Stimulated activated CD4-positive, alpha-beta T cell treated with anti-CD3 and anti-CD28 coated beads, TNF-alpha, amount 100 ng/mL, for 4 hours (primary cell): Measurements from ENCODE around the gene POU2F2.
"Not testable (repeated sequence)": the region's sequence is repeated elsewhere in the genome, so short reads cannot be mapped to it uniquely, and the experiment has no call there.

Experiments
- DNase-seq, 3 experiments: peaks; one replicate each; pipeline ENCODE4 v3.0.0-alpha.2; 2020; ENCODE audit warnings: low read depth in 3 of 3

The POU2F2 gene

GRCh38 chr19:42062381-42062780 lies 69.9 kb downstream of the POU2F2 start:
- DNase-seq: no peak

GRCh38 chr19:42060117-42060516 lies 72.1 kb downstream of the POU2F2 start:
- DNase-seq: no peak

DNA sequence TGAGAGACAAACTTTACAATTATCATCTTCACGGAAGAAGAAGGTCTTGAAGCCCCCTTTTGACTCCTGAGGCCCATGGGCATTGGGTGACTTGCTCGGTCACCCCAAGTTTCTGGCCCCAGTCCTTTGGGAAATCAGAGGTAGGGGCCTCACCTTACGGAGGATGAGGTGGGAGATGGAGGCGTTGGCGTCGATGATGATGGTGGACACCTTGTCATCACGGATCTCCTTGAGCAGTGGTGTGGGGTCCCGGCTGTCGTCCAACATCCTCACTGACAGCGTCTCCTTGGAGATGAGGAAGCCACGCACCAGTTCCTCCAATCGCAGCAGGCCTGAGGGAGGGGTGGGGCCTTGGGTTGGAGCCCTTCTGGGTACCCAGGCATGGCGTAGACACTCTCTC lies 73.0 kb downstream of the POU2F2 start:
- no peak for DNase-seq

DNA sequence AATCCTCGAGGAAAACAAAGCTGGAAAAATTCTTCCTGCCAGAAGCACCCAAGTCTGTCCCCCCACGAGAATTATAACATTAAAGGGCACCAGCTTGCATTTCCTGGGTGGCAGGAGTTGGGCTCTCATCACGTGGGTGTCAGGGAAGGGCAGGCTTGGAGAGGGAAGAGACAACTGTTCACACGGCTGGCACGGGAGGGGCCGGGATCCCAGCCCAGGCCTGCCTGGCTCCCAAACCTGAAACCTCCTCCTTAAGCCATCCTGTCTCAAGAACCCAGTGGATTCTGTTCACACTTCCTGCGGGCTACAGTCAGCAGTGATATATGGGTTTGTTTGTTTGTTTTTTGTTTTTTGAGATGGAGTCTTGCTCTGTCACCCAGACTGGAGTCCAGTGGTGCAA lies 74.4 kb downstream of the POU2F2 start:
- no peak for DNase-seq

- DNase-seq: no peak
Observed at GRCh38 chr19:42054205-42054604, 78.0 kb downstream of the POU2F2 start.

- no peak for DNase-seq
Observed at GRCh38 chr19:42053037-42053935, 79.0 kb downstream of the POU2F2 start.

DNA sequence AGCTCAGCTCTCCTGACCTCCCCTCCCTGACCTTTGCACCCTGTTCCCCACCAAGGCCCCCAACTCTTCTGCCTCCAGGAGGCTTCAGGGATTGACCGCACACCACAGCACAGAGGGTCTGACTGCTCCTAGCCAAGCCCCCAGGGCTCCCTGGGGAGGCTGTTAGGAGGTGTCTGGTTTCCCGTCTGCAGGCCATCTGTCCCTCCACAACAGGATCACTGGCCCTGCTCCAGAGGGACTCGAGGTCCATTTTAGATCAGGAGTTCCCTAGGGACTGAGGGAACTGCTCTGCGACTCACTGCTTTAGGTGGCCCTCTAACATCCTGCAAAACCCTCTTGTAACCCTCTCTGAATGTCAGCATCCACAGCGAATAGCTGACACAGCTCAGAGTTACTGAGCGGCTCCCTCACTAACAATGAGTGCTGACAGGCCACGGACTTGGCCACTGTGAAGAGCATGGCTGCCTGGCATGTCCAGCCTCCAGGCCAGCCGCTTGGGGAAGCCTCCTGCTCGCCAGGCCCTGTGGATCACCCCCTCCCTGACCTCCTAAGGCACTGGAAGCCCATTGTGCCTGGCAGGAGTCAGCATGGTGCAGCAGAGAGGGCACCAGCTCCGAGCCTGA lies 79.9 kb downstream of the POU2F2 start:
- no peak for DNase-seq

DNA sequence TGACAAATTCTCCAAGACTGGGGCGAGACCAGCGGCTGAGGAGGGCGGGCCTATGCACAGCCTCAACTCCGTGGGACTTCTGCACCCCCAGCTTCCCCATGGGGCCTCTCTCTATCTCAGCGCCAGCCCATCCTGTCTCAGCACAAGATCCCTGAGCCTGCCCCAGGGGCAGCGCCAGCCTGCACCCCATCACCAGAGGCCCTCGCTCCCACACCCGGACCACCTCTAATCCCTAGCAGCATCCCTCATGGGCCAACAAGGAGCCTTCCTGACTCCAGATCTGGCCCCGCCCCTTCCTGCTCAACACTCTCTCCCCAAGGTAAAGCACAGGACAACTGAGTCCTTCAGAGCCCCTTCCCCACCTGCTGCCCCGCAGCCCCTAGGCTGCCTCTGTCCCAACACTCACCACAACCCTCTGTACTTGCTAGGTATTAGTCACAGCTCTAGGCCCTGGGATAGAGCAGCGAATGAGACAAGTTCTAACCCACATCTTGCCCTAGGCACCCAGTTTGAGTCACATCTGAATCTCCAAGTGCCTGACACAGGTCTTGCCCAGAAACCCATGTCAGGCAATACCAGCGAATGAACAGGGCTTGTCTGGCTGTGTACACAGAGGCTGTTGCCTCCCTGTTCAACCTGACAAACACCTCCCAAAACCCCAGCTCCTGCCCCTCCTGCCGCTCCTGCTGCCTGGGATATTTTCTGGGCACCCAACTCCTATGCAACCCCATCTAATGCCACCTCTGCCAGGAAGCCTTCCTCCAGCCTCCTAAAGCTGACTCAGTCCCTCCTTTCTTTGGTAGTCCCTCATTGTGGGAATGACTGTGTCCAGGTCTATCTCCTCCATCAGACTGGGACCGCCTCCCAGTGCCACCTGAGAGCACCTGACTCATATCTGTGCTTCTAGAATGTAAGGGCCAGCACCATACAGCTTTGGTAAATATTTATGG lies 80.8 kb downstream of the POU2F2 start:
- DNase-seq: no peak

DNA sequence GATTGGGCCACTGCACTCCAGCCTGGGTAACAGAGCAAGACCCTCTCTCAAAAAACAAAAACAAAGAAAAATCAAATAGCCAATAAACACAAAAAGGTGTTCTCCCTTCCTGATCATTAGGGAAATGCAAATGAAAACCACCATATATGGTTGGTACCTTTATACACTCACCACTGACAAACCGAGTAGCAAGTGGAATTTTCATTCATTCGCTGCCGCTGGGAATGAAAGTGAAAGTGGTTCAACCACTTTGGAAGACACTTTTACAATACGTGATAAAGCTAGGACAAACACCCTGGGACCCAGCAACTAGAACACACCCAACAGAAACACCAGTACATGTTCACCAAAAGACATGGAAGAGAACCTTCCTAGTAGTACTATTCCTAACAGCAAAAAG lies 83.3 kb downstream of the POU2F2 start:
- DNase-seq: no peak

- no peak for DNase-seq
Observed at GRCh38 chr19:42045575-42045974, 86.7 kb downstream of the POU2F2 start.

DNA sequence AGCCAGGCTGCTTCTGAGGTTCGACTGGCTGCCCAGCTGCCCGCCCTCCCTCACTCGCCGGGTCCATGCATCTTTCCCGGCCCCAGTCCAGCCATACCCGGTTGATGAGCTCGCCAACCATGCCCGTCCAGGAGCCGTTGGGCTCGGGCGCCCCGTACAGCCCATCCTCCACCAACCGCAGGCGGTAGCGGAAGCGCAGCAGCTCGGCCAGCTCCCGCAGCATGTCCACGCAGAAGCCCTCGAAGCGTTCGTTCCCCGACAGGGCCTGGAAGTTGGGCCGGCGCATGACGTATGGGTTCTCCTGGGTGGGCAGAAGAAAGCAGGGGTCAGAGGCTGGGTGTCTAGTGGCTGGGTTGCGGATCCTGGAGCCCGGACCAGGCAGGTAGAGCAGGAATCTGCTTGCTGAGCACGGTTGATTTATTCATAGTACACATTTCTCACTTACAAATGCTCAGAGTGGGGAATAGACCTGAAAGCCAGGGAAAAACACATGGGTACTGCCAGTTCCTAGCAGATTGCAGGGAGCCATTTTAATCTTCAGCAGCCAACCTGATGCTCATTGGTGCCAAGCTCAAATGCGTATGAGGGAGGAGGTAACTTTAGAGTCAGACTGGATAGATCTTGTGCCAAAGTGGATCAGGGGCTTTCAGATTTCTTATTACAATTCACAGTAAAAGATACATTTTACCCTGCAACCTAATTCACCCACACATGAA lies 89.6 kb downstream of the POU2F2 start:
- DNase-seq: no peak

DNA sequence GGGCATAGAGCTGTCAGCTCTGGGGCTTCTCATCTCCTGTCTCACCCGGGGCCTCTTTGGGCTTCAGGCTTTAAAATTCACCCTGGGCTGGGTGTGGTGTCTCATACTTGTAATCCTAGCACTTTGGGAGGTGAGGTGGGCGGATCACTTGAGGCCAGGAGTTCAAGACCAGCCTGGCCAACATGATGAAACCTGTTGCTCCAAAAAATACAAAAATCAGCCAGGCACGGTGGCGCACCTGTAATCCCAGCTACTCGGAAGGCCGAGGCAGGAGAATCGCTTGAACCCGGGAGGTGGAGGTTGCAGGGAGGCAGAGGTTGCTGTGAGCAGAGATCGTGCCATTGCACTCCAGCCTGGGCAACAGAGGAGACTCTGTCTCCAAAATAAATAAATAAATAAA lies 91.8 kb downstream of the POU2F2 start:
- DNase-seq: not testable (repeated sequence)

DNA sequence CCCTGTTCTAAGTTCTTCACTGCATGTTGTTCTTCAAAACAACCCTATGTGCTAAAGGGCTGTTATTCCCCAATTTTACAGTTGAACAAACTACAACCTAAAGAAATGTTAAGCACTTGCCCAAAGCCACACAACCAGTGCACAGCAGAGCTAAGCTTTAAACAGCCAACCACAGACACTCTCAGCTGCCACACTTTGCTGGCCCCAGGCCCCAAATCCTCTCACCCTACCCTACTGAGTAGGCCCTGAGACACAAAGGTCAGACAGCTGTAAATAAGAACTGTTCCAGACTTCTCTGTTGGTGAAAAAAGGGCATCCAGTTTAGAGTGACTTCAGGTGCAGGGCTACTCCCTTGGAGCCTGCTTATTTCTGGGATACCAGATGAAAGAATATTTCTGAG lies 92.2 kb downstream of the POU2F2 start:
- DNase-seq: no peak

DNA sequence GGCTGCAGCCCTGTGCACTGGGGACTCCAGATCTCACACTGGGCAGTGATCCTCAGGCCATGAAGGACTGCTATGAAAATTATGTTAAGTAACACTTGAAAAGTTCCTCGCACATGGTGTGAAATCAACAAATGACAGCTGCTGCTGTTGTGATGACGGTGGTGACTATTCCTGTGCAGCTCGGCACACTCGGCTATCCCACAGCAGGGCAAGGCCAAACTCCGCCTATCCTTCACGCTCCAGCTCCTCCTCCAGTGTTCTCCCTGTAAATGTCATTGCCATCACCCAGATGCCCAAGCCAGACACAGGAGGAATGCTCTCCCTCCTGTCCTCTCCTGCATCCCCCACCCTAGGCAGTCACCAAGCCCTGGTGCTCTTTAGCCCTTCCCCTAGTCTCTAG lies 93.6 kb downstream of the POU2F2 start:
- DNase-seq: no peak

- no peak for DNase-seq
Observed at GRCh38 chr19:42037649-42038048, 94.6 kb downstream of the POU2F2 start.
